LNCaP clone FGC (cell line): ENCODE measurements around the gene CNKSR1.

Source experiments
- DNase-seq: peaks from one replicate; pipeline ENCODE4 v3.0.0-alpha.2; 2011; ENCODE audit warnings: low read depth
- H3K4me3 ChIP-seq: 2 replicates; pipeline ENCODE4 v1.5.1; 2011; ENCODE audit warnings: mild to moderate bottlenecking, low read depth, low read length, control low read depth
- TF ChIP-seq, protein P1 (sequence below): IDR thresholded peaks from 2 replicates; pipeline ENCODE4 v1.5.1; 2012; ENCODE audit warnings: mild to moderate bottlenecking; ENCODE audit not compliant: control insufficient read depth, insufficient read depth; ENCODE audit errors: extremely low read depth

CNKSR1 gene

DNA sequence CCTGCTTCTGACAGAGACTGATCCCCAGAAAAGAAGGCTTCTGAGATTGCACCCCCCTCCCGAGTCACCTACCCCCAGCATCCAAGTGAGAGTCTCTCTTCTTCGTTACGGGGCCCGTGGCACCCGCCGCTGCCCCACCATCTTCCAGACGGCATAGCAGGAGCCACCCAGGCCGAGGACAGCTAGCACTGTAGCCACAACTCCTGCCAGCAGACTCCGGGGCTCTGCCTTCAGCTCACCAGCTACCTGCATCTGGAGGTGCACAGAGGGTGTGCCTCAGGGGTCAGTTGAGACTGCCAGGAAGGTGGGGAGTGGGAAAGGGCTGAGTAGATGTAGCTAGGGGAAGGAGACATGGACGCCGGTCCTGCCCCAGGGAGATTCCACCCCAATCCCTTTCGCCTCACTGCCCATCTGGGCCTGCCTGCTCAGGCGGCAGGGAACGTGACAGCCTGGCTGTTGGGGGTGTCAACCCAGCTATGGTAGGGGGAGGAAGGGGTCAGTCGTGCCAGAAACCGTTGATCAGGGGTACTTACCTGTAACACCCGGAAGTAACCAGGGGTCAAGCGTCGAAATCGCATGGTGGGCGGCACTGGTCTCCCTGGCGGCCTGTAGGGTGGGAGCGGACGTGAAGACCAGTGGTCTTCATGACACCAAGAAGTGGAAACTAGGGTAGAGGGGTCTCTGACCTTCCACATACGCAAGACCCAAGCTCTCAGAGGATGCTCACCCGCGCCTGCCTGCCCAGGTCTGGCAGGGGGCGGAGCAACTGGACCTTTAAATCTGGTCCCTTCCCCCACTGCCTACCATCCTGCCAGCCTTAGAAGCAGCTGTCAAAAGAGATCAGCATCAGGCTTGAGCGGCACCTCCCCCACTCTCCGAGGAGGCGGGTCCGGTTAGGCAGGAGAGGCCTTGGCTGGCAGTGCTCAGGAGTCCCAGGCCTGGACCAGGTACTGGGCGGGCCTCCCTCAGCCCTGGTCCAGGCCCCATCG, 5.9 kb upstream of the CNKSR1 start, which contains the start of gene ZNF593OS:
Gene ZNF593OS (minus strand): TSS at position 749 of the 989 bp plus-strand sequence. CDS start 171 bp downstream, at position 578.
- TF ChIP-seq, protein P1, sequence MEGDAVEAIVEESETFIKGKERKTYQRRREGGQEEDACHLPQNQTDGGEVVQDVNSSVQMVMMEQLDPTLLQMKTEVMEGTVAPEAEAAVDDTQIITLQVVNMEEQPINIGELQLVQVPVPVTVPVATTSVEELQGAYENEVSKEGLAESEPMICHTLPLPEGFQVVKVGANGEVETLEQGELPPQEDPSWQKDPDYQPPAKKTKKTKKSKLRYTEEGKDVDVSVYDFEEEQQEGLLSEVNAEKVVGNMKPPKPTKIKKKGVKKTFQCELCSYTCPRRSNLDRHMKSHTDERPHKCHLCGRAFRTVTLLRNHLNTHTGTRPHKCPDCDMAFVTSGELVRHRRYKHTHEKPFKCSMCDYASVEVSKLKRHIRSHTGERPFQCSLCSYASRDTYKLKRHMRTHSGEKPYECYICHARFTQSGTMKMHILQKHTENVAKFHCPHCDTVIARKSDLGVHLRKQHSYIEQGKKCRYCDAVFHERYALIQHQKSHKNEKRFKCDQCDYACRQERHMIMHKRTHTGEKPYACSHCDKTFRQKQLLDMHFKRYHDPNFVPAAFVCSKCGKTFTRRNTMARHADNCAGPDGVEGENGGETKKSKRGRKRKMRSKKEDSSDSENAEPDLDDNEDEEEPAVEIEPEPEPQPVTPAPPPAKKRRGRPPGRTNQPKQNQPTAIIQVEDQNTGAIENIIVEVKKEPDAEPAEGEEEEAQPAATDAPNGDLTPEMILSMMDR = no peak
- DNase-seq = no peak
- H3K4me3 ChIP-seq = peak within 1 kb of the TSS; percentile 78

DNA sequence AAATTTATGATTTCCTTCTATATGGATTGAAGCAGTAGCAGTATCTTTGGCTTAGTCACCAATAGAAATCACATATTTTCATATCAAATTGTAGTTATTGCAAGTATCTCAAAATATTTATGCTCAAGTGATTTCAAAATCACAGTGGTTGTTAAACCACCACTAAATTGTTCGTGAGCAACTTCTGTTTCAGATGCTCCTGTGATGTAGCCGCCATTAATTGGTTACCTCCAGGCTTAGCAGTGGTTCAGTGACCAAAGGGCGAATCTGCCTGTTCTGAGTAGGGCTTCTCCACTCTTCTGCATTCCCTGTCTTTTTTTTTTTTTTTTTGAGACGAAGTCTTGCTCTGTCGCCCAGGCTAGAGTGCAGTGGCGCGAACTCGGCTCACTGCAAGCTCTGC, 1.9 kb upstream of the CNKSR1 start:
- no peak overlapping the region for H3K4me3 ChIP-seq
- no peak for DNase-seq
- TF ChIP-seq, protein P1 = no peak

DNA sequence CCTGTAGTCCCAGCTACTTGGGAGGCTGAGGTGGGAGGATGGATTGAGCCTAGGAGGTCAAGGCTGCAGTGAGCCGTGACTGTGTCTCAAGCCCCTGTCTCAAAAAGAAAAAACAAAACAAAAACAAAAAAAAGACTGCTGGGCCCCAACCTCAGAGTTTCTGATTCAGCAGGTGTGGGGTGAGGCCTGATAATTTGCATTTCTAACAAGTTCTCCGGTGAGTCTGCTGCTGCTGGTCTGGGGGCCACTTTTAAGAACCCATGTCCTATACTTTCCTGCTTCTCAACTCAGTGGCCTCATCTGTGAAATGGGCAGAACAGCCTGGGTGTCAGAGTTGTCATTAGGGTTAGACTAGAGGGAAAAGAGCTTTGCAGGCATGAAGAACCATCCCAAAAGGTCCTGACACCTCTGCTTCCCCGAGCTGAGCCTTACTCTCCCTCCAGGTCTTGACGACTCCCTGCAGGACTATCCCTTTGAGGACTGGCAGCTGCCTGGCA, 2.8 kb downstream of the CNKSR1 start:
- TF ChIP-seq, protein P1 = no peak
- H3K4me3 ChIP-seq = no peak overlapping the region
- no peak for DNase-seq

DNA sequence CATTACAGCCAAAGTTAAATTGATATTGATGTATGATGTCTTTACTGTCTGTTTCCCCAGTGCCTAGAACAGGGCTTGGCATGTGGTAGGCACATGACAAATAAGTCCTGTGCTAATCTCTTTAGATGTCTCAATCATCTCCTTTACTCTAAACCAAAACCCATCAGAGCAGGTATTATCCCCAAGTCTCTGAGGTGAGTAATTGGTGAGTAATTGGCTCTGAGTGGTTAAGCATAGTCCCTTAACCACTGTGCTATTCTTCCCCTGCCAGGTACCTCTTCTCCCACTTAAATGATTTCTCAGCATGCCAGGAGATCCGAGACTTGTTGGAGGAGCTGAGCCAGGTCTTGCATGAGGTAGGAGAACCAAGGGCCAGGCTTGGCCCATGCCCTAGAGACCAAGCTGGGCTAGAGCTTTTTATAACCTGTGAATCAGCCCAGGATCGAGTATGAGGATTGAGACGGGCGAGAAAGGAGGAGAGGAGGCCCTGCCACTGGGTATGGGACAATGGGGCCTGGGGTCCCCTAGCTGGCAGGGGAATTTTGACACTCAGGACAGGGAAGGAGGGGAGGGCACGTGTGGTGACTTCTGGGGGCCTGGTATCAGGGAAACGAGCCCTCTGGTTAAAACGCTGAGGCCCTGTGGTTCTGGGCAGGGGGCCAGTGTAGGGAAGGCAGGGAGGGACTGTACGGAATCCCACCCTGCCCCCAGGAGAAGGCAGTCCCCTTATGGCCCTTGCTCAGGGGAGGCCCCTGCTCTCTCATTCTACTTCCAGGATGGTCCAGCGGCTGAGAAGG, 4.5 kb downstream of the CNKSR1 start:
- no peak for DNase-seq

DNA sequence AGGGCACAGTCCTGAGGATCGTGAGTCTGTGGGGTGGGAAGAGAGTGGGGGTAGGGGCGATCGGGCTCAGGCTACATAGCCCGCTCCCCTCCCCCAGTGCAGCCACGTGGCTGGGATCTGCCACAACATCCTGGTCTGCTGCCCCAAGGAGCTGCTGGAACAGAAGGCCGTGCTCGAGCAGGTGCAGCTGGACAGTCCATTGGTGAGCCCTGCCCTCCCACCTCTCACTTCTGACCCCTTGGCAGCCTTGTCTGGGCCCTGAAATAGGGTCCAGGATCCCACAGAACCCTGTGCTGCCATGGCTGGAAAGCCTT, 5.0 kb downstream of the CNKSR1 start:
- DNase-seq = no peak
- no peak overlapping the region for H3K4me3 ChIP-seq
- TF ChIP-seq, protein P1 = no peak

More for the DNA sequence above, 4.5 kb downstream of the CNKSR1 start:
- TF ChIP-seq, protein P1 = no peak
- no peak overlapping the region for H3K4me3 ChIP-seq

DNA sequence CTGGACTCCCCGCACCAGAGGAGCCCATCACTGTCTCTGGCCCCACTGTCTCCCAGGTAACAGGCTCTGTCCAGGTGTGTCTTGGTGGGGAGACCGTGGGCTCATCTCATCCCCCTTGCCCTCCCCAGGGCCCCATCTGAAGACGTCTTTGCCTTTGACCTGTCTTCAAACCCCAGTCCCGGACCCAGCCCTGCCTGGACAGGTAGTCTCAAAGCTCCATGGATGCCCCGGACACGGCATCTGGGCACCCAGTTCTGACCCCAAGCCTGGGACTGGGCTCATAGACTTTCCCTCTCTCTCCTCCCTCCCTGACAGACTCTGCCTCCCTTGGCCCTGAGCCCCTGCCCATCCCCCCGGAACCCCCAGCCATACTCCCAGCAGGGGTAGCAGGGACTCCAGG, 6.8 kb downstream of the CNKSR1 start:
- TF ChIP-seq, protein P1 = no peak
- H3K4me3 ChIP-seq = no peak overlapping the region
- DNase-seq = no peak
